Progenitor cell of endocrine pancreas (in vitro differentiated cells): ENCODE results near the gene IL20. TPM values are rescaled to one million over a fixed set of nuclear protein-coding genes. Genes with fewer than 3 reads are reported as not detected.

Experiments used
- DNase-seq: peaks from one replicate; pipeline ENCODE4 v3.0.0; 2021; ENCODE audit warnings: low spot score; ENCODE audit not compliant: unreplicated experiment
- H3K27ac Mint-ChIP-seq: 2 replicates; pipeline ENCODE4 v1.8.0; 2021; ENCODE audit warnings: mild to moderate bottlenecking, moderate library complexity, mixed read lengths
- H3K27me3 Mint-ChIP-seq: 2 replicates; pipeline ENCODE4 v1.8.0; 2021; ENCODE audit warnings: mixed read lengths
- H3K36me3 Mint-ChIP-seq: 2 replicates; pipeline ENCODE4 v1.8.0; 2022; ENCODE audit warnings: mixed read lengths; ENCODE audit not compliant: insufficient read depth
- H3K4me1 Mint-ChIP-seq: 2 replicates; pipeline ENCODE4 v1.8.0; 2021; ENCODE audit warnings: low read depth, mixed read lengths
- H3K4me3 Mint-ChIP-seq: 2 replicates; pipeline ENCODE4 v1.8.0; 2021; ENCODE audit warnings: low read depth, mild to moderate bottlenecking, moderate library complexity, mixed read lengths
- H3K9me3 Mint-ChIP-seq: 2 replicates; pipeline ENCODE4 v1.8.0; 2021; ENCODE audit warnings: low read depth, mixed read lengths
- total RNA-seq: library from RNA; stranded (reverse); gene quantifications from 2 replicates; pipeline ENCODE4 v1.2.1, GENCODE V29; 2021
- TF ChIP-seq, protein P1 (sequence below): fragments of 200-600 bp; sonication (generic); IDR thresholded peaks from one replicate; pipeline ENCODE4 v1.5.0; 2021; ENCODE audit warnings: antibody characterized with exemption, mild to moderate bottlenecking; ENCODE audit not compliant: unreplicated experiment

IL20 gene
- total RNA-seq, 1 donor from 2014 or later, result not detected

DNA sequence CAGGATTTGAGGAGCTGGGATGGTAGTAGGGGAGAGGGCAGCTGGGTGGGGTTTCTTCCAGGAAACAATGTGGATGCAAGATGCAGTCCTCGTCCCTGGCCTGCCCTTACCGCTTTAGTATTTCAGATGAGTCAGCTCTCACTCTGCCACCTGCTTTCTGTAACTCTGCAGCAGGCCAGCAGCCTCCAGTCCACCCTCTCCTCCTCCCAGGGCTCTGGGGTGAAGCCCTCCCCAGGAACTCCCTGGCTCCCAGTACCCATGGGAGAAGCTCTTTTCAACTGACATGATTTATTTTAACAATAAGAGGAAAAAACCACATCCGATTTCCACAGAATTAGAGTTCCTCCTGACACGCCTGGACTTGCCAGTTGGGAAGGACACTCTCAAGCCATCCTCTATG, 39.0 kb upstream of the IL20 start:
- Mint-ChIP-seq H3K4me3 (no peak overlapping the region), H3K9me3 (no peaks in the 10 kb centered on the region), H3K4me1 (no peaks in the 10 kb centered on the region), H3K27me3 (peaks cover 9% of the 10 kb centered on the region), H3K36me3 (no peaks in the 10 kb centered on the region), H3K27ac (no peak overlapping the region)
- TF ChIP-seq, protein P1, sequence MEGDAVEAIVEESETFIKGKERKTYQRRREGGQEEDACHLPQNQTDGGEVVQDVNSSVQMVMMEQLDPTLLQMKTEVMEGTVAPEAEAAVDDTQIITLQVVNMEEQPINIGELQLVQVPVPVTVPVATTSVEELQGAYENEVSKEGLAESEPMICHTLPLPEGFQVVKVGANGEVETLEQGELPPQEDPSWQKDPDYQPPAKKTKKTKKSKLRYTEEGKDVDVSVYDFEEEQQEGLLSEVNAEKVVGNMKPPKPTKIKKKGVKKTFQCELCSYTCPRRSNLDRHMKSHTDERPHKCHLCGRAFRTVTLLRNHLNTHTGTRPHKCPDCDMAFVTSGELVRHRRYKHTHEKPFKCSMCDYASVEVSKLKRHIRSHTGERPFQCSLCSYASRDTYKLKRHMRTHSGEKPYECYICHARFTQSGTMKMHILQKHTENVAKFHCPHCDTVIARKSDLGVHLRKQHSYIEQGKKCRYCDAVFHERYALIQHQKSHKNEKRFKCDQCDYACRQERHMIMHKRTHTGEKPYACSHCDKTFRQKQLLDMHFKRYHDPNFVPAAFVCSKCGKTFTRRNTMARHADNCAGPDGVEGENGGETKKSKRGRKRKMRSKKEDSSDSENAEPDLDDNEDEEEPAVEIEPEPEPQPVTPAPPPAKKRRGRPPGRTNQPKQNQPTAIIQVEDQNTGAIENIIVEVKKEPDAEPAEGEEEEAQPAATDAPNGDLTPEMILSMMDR, result no peak
- no peak for DNase-seq

DNA sequence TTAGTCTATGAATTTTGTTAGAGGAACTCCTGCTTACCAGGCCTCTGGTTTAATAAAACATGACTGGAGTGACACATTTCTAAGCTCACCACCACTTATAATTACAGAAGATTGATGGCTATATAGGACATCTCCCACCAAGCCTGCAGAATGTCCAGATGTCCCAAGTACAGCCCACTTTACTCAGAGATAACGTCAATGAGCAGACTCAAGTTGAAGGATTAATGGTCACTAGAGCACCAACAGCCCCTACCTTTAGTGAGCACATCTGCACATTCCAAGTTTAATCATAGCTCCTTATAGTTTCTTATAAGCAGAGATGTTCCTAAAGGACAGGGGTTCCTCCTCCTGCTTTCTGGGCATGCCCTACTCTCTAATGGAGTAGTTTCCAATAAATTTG, 37.4 kb upstream of the IL20 start:
- H3K27ac Mint-ChIP-seq, result no peak overlapping the region
- H3K4me1 Mint-ChIP-seq, result no peaks in the 10 kb centered on the region
- H3K4me3 Mint-ChIP-seq, result no peak overlapping the region
- DNase-seq, result no peak
- no peaks in the 10 kb centered on the region for H3K9me3 Mint-ChIP-seq
- TF ChIP-seq, protein P1, result no peak
- no peaks in the 10 kb centered on the region for H3K36me3 Mint-ChIP-seq
- peaks cover 12% of the 10 kb centered on the region for H3K27me3 Mint-ChIP-seq

DNA sequence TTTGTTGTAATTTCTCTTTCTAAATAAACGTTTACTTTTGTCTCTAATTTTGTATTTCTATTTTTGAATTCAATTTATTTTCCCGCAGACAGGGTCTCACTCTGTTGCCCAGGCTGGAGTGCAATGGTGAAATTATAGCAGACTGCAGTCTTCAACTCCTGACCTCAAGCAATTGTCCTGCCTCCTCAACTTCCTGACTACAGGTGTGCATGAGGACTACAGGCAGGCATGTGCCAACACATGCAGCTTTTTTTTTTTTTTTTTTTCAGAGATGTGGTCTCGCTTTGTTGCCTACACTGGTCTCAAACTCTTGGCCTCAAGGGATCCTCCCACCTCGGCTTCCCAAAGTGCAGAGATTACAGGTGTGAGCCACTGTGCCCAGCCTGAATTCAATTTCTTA, 36.7 kb upstream of the IL20 start:
- Mint-ChIP-seq H3K9me3 (no peaks in the 10 kb centered on the region), H3K4me3 (no peak overlapping the region), H3K27me3 (peaks cover 16% of the 10 kb centered on the region), H3K27ac (no peak overlapping the region), H3K4me1 (no peaks in the 10 kb centered on the region), H3K36me3 (no peaks in the 10 kb centered on the region)
- TF ChIP-seq, protein P1, result no peak
- no peak for DNase-seq

DNA sequence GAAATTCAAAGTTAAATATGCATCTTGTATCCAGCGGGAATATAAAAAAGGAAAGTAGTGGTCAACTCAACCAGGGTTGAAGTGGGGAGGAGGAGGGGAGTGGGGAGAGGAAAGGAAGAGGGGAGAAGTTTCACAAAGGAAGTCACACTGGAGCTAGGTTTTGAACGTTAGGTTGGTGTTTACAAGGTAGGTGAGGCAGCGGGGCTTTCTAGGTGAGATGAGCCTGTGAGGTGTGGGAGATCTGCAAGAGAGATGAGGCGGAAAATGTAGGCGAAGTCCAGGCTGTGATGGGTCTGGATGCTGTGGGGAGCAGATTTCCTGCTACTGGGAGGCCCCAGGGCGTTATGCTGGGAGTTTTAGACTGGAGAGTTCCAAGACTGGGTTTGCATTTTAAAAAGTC, 36.1 kb upstream of the IL20 start:
- Mint-ChIP-seq H3K4me3 (no peak overlapping the region), H3K9me3 (no peaks in the 10 kb centered on the region), H3K27me3 (peaks cover 18% of the 10 kb centered on the region), H3K4me1 (no peaks in the 10 kb centered on the region), H3K27ac (no peak overlapping the region), H3K36me3 (no peaks in the 10 kb centered on the region)
- no peak for DNase-seq
- TF ChIP-seq, protein P1, result no peak

DNA sequence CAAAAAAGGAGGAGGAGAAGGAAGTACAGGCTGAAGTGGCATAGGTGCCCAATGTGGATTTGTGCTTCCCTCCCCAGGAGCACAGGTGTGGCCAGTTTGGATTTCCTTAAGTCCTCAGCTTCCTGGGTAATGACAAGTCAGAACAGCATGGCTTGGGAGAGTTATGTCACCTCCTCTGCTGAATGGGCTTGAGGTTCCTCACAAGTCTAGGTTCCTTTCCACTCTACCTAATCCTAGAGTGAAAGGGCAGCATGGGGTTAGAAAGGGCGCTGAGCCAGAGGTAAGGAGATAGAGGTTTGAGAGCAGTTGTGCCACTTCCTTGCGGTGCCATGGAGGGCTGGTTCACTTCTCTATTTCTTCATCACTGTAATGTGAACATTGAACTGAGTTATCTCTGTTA, 35.5 kb upstream of the IL20 start:
- no peak for DNase-seq
- peaks cover 21% of the 10 kb centered on the region for H3K27me3 Mint-ChIP-seq
- TF ChIP-seq, protein P1, result no peak
- no peaks in the 10 kb centered on the region for H3K36me3 Mint-ChIP-seq
- no peaks in the 10 kb centered on the region for H3K9me3 Mint-ChIP-seq
- no peak overlapping the region for H3K27ac Mint-ChIP-seq
- no peak overlapping the region for H3K4me3 Mint-ChIP-seq
- no peaks in the 10 kb centered on the region for H3K4me1 Mint-ChIP-seq

DNA sequence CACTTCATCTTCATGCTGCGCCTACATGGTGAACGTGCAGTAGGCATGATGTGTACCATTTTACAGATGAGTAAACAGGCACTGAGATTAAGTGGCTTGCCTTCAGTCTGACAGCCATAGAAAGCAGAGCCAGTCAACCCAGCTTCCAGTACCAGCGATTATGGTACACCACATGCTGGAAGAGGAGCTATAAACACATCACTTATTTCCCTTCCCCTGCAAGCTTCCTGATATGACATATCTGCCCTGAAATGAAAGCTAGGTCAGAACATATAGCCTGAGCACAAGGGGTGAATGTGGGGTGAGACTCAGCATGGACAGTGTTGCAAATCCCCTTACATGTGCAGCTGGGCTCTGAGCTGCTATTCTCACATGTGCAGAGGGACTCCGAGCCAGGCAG, 33.8 kb upstream of the IL20 start:
- no peaks in the 10 kb centered on the region for H3K4me1 Mint-ChIP-seq
- no peak overlapping the region for H3K27ac Mint-ChIP-seq
- no peaks in the 10 kb centered on the region for H3K36me3 Mint-ChIP-seq
- no peak for DNase-seq
- TF ChIP-seq, protein P1, result no peak
- H3K4me3 Mint-ChIP-seq, result no peak overlapping the region
- H3K27me3 Mint-ChIP-seq, result peaks cover 22% of the 10 kb centered on the region
- H3K9me3 Mint-ChIP-seq, result no peaks in the 10 kb centered on the region
